Small intestine (tissue), 7 donors: Measurements from ENCODE around the gene PCYT2. TPM values are rescaled to one million over a fixed set of nuclear protein-coding genes. Genes with fewer than 3 reads are reported as not detected.

ENCODE experiments used
- DNase-seq, 2 donors: peaks; one replicate each; pipeline versions ENCODE4 v3.0.0 to v3.0.0-alpha.2; 2013
- FAIRE-seq: peaks from 2 replicates; lab custom pipeline; 2012; peaks lifted over from hg19 to GRCh38; lab: Jason Lieb, UNC
- H3K27ac ChIP-seq, 3 donors: one replicate each; pipeline ENCODE4 v1.5.1; 2013; ENCODE audit warnings: low read length in 2 of 3, mild to moderate bottlenecking in 2 of 3, control low read depth in 1 of 3, inconsistent platforms in 1 of 3, low read depth in 1 of 3, moderate library complexity in 1 of 3
- H3K27me3 ChIP-seq, 3 donors: one replicate each; pipeline ENCODE4 v1.6.1; 2013; ENCODE audit warnings: low read length in 3 of 3, inconsistent platforms in 1 of 3; ENCODE audit not compliant: control insufficient read depth in 3 of 3, insufficient read depth in 3 of 3
- H3K36me3 ChIP-seq, 3 donors: one replicate each; pipeline ENCODE4 v1.6.1; 2013; ENCODE audit warnings: low read length in 3 of 3, inconsistent platforms in 1 of 3, low read depth in 1 of 3, mild to moderate bottlenecking in 1 of 3, moderate library complexity in 1 of 3; ENCODE audit not compliant: control insufficient read depth in 3 of 3, insufficient read depth in 2 of 3
- H3K4me1 ChIP-seq, 3 donors: one replicate each; pipeline ENCODE4 v1.6.1; 2013; ENCODE audit warnings: low read length in 2 of 3, inconsistent platforms in 1 of 3, low read depth in 1 of 3, mild to moderate bottlenecking in 1 of 3, moderate library complexity in 1 of 3; ENCODE audit not compliant: control insufficient read depth in 3 of 3, insufficient read depth in 2 of 3
- H3K4me3 ChIP-seq, 3 donors: one replicate each; pipeline ENCODE4 v1.5.1; 2013; ENCODE audit warnings: low read length in 3 of 3, control low read depth in 1 of 3, inconsistent platforms in 1 of 3, low read depth in 1 of 3, mild to moderate bottlenecking in 1 of 3, moderate library complexity in 1 of 3
- H3K9me3 ChIP-seq, 2 donors: one replicate each; pipeline ENCODE4 v1.6.1; 2013; ENCODE audit warnings: low read depth in 1 of 2, low read length in 1 of 2; ENCODE audit not compliant: control insufficient read depth in 2 of 2, insufficient read depth in 1 of 2
- WGBS, 3 donors: extraction: QIAGEN DNeasy Blood & Tissue Kit; methylation state at CpG; one replicate each; pipeline ENCODE4 v1.1.7; 2013; 5-methylcytosine and 5-hydroxymethylcytosine counted together
- polyA plus RNA-seq, 4 donors: library from polyadenylated mRNA; stranded (reverse) in 3 of 4; unstranded in 1 of 4; fragments of 200-250 nt in 3 of 4; fragments of 120-200 nt in 1 of 4; gene quantifications; one replicate each; pipeline versions ENCODE4 v1.2.1 to v1.2.3, GENCODE V29; 2013
- donor health status: healthy with polysubstance abuse.
- donor health status: control.
- donor health status: control.
- donor health status: Bipolar disorder and iron deficiency.
- donor health status: healthy.

Gene PCYT2
- polyA plus RNA-seq, 4 donors, result 32.6 to 303 (median 174) TPM

DNA sequence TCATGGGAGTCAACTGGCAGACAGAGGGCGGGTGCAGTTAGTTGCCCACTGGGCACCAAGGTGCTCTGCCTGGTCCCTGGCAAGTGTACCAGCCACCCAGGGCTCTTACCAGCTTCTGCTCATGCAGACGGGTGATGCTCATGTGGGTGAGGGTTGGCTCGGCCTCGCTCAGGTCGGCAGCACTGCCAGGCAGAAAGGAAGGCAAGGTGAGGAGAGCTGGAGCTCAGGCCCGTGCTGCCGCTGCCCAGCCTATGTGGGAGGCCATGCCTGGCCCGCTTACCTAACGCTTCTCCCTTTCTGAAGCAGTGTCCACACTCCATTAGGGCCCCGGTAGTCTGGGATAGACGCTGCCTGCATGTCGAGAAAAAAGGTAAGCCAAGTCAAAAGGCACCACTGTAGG, 4.1 kb upstream of the PCYT2 start:
- 89 to 95% (median 93%) methylated on average over 12 of the region's 12 CpGs for WGBS, 3 donors
- no peak for FAIRE-seq
- no peaks in the 10 kb centered on the region for H3K27me3 ChIP-seq
- H3K4me3 ChIP-seq, result no peak overlapping the region
- peaks cover 8 to 34% (median 9%) of the 10 kb centered on the region in 3 donors for H3K4me1 ChIP-seq
- peaks cover 7 to 62% (median 21%) of the 10 kb centered on the region in 3 donors for H3K36me3 ChIP-seq
- H3K9me3 ChIP-seq, result no peaks in the 10 kb centered on the region
- no peak overlapping the region for H3K27ac ChIP-seq
- no peak for DNase-seq

DNA sequence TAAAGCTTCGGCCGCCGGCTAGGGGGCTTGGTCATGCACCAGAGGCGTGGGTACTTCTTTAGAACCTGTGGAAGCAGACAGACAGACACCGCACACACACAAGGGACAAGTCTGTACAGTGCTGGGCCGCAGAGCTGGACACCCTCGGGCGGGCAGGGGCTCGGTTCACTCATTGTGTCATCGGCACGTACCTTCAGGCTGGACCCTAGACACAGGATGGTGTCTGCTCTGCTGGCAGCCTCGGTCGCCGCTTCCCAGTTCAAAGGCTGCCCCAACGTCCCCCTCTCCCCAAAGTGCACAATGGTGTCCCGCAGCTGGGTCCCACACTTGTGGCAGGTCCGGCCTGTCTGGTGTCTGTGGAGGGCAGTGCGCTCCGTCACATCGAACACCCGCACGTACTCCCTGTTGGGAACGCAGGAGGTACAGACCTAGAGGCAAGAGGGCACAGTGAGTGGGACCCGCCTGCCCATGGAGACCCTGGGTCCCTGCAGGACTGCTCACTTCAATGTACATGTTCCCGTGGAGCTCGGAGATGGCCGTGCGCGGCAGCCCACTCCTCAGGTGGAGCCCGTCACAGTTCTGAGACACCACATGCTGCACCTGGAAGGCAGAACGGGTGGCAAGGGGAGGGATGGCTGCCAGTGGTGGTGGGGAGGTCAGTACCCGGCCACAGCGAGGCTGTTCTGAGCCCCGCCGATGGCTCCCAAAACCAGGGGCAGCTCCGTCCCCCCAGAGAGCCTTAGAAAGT, 3.1 kb upstream of the PCYT2 start:
- Histone ChIP-seq H3K4me3 (no peak overlapping the region), H3K36me3 (peaks cover 7 to 56% (median 24%) of the 10 kb centered on the region in 3 donors), H3K27me3 (no peaks in the 10 kb centered on the region), H3K4me1 (peaks cover 5 to 36% (median 9%) of the 10 kb centered on the region in 3 donors), H3K9me3 (no peaks in the 10 kb centered on the region), H3K27ac (no peak overlapping the region)
- 96 to 98% (median 96%) methylated on average over 34 to 36 of the region's 36 CpGs for WGBS, 3 donors
- no peak for FAIRE-seq
- DNase-seq, result no peak

- Histone ChIP-seq H3K4me3 (no peak overlapping the region), H3K4me1 (peaks cover 5 to 32% (median 9%) of the 10 kb centered on the region in 3 donors), H3K27me3 (no peaks in the 10 kb centered on the region), H3K27ac (no peak overlapping the region), H3K36me3 (peaks cover 7 to 56% (median 24%) of the 10 kb centered on the region in 3 donors), H3K9me3 (no peaks in the 10 kb centered on the region)
- DNase-seq (no peak), FAIRE-seq (no peak)
- WGBS, 3 donors, result 94 to 98% (median 95%) methylated on average over 31 of the region's 31 CpGs
Observed at GRCh38 chr17:81913394-81914102, 2.3 kb upstream of the PCYT2 start.

- Histone ChIP-seq H3K27me3 (no peaks in the 10 kb centered on the region), H3K9me3 (no peaks in the 10 kb centered on the region), H3K36me3 (peaks cover 7 to 64% (median 31%) of the 10 kb centered on the region in 3 donors), H3K4me1 (peaks cover 2 to 28% (median 7%) of the 10 kb centered on the region in 3 donors), H3K27ac (no peak overlapping the region), H3K4me3 (no peak overlapping the region)
- DNase-seq, result peak in 1 of 2 donors; percentile 56
- 80 to 90% (median 88%) methylated on average over 31 to 32 of the region's 32 CpGs for WGBS, 3 donors
- FAIRE-seq, result no peak
Observed at GRCh38 chr17:81912441-81913309, 1.5 kb upstream of the PCYT2 start.

GRCh38 chr17:81911969-81912368, 770 bp upstream of the PCYT2 start:
- Histone ChIP-seq H3K9me3 (no peaks in the 10 kb centered on the region), H3K36me3 (peaks cover 7 to 71% (median 32%) of the 10 kb centered on the region in 3 donors), H3K27ac (peak overlapping the region in 2 of 3 donors; percentile 13 to 36), H3K27me3 (no peaks in the 10 kb centered on the region), H3K4me3 (peak overlapping the region in 1 of 3 donors; percentile 13), H3K4me1 (peaks cover 2 to 24% (median 4%) of the 10 kb centered on the region in 3 donors)
- DNase-seq, result no peak
- FAIRE-seq, result no peak
- WGBS, 3 donors, result 80 to 87% (median 83%) methylated on average over 19 of the region's 19 CpGs

DNA sequence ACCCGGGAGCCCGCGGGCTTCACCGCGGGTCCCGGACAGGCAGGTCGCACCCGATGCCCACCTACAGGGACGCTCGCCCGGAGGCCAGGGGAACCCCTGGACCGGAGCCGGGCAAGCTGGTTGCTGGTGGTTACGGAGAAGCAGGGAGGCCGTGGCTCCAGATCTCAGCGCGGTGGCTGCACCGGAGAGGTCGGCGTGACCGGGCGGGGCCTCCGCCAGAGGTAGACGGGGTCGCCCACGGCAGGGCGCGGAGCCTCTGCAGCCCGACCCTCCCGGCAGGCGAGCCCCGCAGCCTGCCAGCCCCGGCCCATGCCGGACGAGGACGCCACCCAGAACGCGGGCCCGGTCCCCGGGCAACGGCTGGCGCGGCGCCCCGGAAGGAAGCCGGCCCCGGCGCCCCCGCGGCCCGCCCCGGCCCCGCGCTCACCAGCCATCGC, 341 bp downstream of the PCYT2 start:
- no peak for FAIRE-seq
- DNase-seq, result no peak
- peaks cover 0 to 15% (median 2%) of the 10 kb centered on the region in 3 donors for H3K4me1 ChIP-seq
- H3K36me3 ChIP-seq, result peaks cover 7 to 79% (median 37%) of the 10 kb centered on the region in 3 donors
- H3K27me3 ChIP-seq, result no peaks in the 10 kb centered on the region
- peak overlapping the region; percentile 92 to 98 (median 96) for H3K27ac ChIP-seq
- 0 to 1% (median 1%) methylated on average over 26 to 55 of the region's 55 CpGs for WGBS, 3 donors
- no peaks in the 10 kb centered on the region for H3K9me3 ChIP-seq
- H3K4me3 ChIP-seq, result peak overlapping the region; percentile 77 to 98 (median 82)

DNA sequence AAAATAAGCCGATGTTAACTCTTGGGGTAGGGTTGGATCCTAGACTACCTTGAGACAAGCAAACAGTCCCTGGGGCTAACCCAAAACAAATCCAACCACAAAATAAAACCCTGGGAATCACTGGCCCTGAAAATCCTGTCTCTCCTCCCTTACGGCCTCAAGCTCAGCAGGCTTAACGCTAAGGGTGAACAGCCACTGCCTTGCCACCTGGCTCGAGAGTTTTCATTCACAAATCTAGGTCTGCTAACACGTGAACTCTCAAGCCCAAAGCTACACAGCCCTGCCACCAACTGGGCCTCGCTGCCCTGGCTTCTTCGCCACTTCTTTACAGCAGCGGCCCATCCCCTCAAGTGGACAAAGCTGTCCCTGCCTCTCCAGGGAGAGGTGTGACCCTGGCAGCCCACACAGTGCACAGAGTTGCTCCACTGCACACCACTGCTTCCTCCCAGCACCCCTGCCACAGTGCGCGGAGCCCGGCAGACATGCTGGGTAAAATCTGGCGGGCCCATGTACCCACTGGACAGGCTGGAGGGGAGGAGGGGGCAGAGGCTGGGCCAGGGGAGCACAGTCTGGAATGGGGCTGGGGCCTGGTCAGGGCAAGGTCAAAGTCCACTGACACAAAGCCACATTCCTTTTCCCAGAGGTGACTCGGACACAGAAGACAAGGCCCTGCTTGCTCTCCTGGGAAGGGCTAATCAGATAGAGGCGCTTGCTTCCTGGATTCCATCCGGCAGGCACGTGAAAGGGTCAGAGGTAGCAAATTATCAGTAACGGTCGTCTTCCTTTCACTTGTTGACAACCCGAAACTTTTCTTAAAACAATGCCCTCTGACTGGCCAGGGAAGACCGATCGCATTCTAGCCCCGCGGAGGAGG, 996 bp downstream of the PCYT2 start:
- FAIRE-seq, result no peak
- H3K4me1 ChIP-seq, result peaks cover 0 to 12% (median 2%) of the 10 kb centered on the region in 3 donors
- H3K9me3 ChIP-seq, result no peaks in the 10 kb centered on the region
- peak overlapping the region; percentile 77 to 98 (median 82) for H3K4me3 ChIP-seq
- peaks cover 7 to 79% (median 33%) of the 10 kb centered on the region in 3 donors for H3K36me3 ChIP-seq
- DNase-seq, result peak; percentile 84 to 94
- H3K27me3 ChIP-seq, result no peaks in the 10 kb centered on the region
- peak overlapping the region; percentile 92 to 98 (median 96) for H3K27ac ChIP-seq
- WGBS, 3 donors, result 14 to 31% (median 22%) methylated on average over 23 of the region's 23 CpGs
